ENCODE results near the gene HM13. TPM values are rescaled to one million over a fixed set of nuclear protein-coding genes. Genes with fewer than 3 reads are reported as not detected.

Gene HM13
- total and polyA plus RNA-seq, 2 of the 13 experiments (the other 11 are each of a cell fraction or from before 2014, with no cell fraction given): 118 to 243 TPM

DNA sequence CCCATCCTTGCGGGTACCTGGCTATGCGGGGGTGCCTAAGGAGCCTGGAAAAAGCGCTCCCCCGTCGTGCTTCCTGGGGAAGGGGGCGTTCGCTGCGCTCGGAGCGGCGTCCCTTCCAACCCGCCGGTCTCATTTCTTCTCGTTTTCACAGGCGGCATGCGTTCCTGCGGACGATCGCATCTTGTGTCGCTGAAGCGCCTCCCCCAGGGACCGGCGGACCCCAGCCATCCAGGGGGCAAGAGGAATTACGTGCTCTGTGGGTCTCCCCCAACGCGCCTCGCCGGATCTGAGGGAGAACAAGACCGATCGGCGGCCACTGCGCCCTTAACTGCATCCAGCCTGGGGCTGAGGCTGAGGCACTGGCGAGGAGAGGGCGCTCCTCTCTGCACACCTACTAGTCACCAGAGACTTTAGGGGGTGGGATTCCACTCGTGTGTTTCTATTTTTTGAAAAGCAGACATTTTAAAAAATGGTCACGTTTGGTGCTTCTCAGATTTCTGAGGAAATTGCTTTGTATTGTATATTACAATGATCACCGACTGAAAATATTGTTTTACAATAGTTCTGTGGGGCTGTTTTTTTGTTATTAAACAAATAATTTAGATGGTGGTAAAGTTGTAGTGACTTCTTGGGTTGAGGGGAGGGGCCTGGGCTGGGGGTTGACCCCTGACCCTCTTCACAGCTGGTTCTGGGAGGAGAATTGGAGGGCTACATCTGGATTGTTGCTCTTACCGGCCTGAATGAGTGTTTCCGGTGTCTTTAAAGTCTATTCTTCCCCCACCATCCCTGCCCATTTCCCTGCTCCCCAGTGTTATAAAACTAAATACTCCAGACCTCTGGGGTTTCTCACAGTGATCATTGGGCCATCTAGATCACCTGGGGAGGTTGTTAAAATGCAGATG is 91.9 kb downstream of the HM13 start (continued):
- TF ChIP-seq, protein P1, sequence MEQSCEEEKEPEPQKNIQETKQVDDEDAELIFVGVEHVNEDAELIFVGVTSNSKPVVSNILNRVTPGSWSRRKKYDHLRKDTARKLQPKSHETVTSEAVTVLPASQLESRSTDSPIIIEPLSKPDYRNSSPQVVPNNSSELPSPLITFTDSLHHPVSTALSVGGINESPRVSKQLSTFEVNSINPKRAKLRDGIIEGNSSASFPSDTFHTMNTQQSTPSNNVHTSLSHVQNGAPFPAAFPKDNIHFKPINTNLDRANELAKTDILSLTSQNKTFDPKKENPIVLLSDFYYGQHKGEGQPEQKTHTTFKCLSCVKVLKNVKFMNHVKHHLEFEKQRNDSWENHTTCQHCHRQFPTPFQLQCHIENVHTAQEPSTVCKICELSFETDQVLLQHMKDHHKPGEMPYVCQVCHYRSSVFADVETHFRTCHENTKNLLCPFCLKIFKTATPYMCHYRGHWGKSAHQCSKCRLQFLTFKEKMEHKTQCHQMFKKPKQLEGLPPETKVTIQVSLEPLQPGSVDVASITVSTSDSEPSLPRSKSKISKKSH (CRISPR knock-in tag; IDR thresholded peaks at IDR 0.05; ENCODE audit: borderline replicate concordance): no peak; the same call in none of the 2 replicates
- TF ChIP-seq NFYB (CRISPR knock-in tag; IDR thresholded peaks at IDR 0.05) (0 out of 2 replicates have a peak, but pooled peaks have one; percentile 19), ZNF431 (CRISPR knock-in tag; IDR thresholded peaks at IDR 0.05; ENCODE audit: borderline replicate concordance, low read depth) (0 out of 2 replicates have a peak, but pooled peaks have one; percentile 21), SOX13 (IDR thresholded peaks at IDR 0.05) (peak; percentile 1; the same call in 1 of the 2 replicates), SOX13 (CRISPR knock-in tag; conservative IDR thresholded peaks at IDR 0.05 in 1 of 2, IDR thresholded peaks at IDR 0.05 in 1 of 2) (no peak), ZNF670 (CRISPR knock-in tag; IDR thresholded peaks at IDR 0.05; ENCODE audit: borderline replicate concordance) (no peak), HDAC1 (CRISPR knock-in tag; IDR thresholded peaks at IDR 0.05) (peak; percentile 5; the same call in 1 of the 2 replicates), MEIS2 (CRISPR knock-in tag; IDR thresholded peaks at IDR 0.05) (peak; percentile 48), NPAS2 (CRISPR knock-in tag; IDR thresholded peaks at IDR 0.05; ENCODE audit: borderline replicate concordance) (no peak), YY1 (IDR thresholded peaks at IDR 0.05; ENCODE audit: insufficient read depth, insufficient replicate concordance, low read depth, low read length) (peak; percentile 41), SAP130 (CRISPR knock-in tag; IDR thresholded peaks at IDR 0.05; ENCODE audit: low read depth) (peak; percentile 22; the same call in 1 of the 2 replicates), HOXA3 (CRISPR knock-in tag; IDR thresholded peaks at IDR 0.05) (no peak), KLF6 (CRISPR knock-in tag; IDR thresholded peaks at IDR 0.05) (no peak; the same call in 1 of the 2 replicates), RFXANK (CRISPR knock-in tag; IDR thresholded peaks at IDR 0.05) (no peak), ATAD3A (CRISPR knock-in tag; IDR thresholded peaks at IDR 0.05) (peak; percentile 81; the same call in 1 of the 2 replicates)
- TF ChIP-seq, protein P2, sequence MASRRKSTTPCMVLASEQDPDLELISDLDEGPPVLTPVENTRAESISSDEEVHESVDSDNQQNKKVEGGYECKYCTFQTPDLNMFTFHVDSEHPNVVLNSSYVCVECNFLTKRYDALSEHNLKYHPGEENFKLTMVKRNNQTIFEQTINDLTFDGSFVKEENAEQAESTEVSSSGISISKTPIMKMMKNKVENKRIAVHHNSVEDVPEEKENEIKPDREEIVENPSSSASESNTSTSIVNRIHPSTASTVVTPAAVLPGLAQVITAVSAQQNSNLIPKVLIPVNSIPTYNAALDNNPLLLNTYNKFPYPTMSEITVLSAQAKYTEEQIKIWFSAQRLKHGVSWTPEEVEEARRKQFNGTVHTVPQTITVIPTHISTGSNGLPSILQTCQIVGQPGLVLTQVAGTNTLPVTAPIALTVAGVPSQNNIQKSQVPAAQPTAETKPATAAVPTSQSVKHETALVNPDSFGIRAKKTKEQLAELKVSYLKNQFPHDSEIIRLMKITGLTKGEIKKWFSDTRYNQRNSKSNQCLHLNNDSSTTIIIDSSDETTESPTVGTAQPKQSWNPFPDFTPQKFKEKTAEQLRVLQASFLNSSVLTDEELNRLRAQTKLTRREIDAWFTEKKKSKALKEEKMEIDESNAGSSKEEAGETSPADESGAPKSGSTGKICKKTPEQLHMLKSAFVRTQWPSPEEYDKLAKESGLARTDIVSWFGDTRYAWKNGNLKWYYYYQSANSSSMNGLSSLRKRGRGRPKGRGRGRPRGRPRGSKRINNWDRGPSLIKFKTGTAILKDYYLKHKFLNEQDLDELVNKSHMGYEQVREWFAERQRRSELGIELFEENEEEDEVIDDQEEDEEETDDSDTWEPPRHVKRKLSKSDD (CRISPR knock-in tag; IDR thresholded peaks at IDR 0.05; ENCODE audit: low read depth): no peak
- TF ChIP-seq, protein P3, sequence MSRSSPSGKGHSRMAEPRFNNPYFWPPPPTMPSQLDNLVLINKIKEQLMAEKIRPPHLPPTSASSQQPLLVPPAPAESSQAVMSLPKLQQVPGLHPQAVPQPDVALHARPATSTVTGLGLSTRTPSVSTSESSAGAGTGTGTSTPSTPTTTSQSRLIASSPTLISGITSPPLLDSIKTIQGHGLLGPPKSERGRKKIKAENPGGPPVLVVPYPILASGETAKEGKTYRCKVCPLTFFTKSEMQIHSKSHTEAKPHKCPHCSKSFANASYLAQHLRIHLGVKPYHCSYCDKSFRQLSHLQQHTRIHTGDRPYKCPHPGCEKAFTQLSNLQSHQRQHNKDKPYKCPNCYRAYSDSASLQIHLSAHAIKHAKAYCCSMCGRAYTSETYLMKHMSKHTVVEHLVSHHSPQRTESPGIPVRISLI (CRISPR knock-in tag; IDR thresholded peaks at IDR 0.05; ENCODE audit: borderline replicate concordance): no peak
- TF ChIP-seq, protein P4, sequence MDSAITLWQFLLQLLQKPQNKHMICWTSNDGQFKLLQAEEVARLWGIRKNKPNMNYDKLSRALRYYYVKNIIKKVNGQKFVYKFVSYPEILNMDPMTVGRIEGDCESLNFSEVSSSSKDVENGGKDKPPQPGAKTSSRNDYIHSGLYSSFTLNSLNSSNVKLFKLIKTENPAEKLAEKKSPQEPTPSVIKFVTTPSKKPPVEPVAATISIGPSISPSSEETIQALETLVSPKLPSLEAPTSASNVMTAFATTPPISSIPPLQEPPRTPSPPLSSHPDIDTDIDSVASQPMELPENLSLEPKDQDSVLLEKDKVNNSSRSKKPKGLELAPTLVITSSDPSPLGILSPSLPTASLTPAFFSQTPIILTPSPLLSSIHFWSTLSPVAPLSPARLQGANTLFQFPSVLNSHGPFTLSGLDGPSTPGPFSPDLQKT (CRISPR knock-in tag; IDR thresholded peaks at IDR 0.05; ENCODE audit: borderline replicate concordance): peak; percentile 55; the same call in 1 of the 2 replicates
- TF ChIP-seq, protein P5, sequence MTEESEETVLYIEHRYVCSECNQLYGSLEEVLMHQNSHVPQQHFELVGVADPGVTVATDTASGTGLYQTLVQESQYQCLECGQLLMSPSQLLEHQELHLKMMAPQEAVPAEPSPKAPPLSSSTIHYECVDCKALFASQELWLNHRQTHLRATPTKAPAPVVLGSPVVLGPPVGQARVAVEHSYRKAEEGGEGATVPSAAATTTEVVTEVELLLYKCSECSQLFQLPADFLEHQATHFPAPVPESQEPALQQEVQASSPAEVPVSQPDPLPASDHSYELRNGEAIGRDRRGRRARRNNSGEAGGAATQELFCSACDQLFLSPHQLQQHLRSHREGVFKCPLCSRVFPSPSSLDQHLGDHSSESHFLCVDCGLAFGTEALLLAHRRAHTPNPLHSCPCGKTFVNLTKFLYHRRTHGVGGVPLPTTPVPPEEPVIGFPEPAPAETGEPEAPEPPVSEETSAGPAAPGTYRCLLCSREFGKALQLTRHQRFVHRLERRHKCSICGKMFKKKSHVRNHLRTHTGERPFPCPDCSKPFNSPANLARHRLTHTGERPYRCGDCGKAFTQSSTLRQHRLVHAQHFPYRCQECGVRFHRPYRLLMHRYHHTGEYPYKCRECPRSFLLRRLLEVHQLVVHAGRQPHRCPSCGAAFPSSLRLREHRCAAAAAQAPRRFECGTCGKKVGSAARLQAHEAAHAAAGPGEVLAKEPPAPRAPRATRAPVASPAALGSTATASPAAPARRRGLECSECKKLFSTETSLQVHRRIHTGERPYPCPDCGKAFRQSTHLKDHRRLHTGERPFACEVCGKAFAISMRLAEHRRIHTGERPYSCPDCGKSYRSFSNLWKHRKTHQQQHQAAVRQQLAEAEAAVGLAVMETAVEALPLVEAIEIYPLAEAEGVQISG (CRISPR knock-in tag; IDR thresholded peaks at IDR 0.05): no peak

Data from HepG2 (cell line).